SK-N-DZ (cell line): ENCODE data around the gene CEP128.
A peak's percentile ranks its signal among the peaks of the same experiment; 100 is the strongest.

Source experiments
- DNase-seq: peaks from one replicate; pipeline ENCODE4 v3.0.0-alpha.2; 2015; ENCODE audit warnings: low spot score

CEP128 gene

GRCh38 chr14:80560800-80561657 is 380.5 kb downstream of the CEP128 start:
- no peak for DNase-seq

GRCh38 chr14:80554139-80554538 is 387.4 kb downstream of the CEP128 start:
- DNase-seq = no peak

DNA sequence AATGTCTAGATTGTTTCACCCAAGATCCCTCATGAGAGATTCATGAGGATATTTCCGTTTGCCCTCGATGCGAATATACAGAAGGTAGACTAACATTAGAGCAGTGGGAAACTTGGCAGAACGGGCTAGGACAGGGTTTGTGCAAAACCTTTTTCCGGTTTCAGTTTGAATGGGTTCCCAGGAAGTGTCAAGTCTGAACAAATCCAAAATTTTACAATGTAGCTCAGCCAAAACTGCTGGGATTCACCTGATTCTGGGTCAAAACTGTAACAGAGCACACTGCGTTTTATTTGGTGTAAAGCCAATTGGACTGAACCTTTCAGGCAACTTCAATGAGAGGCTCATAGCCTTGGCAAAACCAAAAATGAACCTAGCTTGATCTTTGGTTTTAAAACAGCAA is 392.4 kb downstream of the CEP128 start:
- DNase-seq = no peak

DNA sequence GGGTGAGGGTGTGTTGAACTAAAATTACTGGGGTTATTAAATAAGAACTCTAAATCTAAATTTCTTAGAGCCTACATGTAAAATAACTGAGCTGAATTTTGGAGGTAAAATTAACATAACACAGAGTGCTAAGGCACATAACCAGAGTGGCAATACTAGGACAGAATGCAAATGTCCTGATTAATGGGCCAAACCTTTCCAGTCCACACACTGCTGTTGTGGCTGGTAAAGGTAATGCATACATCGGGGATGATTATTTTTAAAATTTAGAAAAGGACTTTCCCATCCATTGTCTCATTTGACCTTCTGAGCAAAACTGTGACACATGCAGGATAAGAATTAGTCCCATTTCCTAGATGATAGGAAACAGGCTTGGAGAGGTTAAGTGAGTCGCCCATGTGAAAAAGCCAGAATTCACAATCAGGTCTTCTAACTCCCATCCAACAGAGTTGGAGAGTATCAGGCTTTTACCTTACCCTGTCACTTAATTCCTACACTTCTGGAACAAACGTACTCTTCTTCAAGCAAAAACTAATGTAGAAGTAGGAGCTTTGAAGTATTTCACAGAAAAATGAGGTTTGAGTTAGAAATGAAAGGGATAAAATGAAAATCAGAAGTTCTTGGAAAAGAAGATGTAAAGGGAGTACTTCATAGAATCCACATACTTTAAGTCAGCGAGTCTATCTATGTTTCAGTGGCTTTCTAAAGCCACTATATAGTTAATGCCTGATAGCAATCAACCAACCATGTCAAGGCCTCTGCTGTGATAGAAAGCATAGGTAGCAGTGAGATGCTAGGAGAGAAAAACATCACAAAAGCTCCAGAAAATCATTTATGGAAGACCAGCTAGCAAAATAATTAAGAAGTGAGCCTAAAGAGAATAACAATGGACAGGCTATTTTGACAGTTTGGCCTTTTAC is 395.3 kb downstream of the CEP128 start:
- no peak for DNase-seq

DNA sequence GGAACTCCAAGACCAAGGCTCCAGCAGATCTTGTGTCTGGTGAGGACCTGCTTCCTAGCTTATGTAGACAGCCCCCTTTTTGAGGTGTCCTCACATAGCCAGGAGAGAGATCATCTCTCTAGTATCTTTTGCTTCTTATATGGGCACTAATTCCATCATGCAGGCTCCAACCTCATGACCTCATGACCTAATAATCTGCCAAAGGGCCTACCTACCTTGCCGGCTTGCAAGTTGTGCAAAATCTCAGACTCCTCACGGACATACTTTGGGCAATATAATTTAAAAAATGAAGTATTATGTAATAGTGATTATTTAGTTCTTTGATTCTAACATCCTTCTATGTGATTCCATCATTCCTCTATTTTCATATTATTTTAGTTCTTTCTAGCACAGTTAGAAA is 397.2 kb downstream of the CEP128 start:
- no peak for DNase-seq

DNA sequence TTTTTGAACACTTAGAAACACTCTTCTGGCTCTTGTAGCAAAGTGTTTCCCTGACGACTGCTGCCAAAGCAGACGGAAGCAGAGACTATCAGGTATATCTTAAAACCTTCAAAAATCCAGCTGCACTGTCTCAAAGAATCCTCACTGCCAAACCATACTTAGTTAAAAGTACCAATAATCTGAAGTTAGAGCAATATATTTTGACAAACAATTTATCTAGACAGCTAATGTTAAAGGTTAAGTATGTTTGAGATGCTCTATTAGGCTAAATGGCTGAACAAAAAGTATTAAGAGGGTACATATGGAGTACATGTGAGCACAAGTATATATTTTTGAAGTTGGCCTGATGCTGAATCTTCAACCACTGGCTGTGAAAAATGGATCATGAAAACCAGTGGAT is 398.3 kb downstream of the CEP128 start:
- DNase-seq = peak; percentile 73

- DNase-seq = no peak
These were observed 402.7 kb downstream of the CEP128 start for GRCh38 chr14:80538633-80539375.

- no peak for DNase-seq
These were observed 403.9 kb downstream of the CEP128 start for GRCh38 chr14:80537626-80538025.

DNA sequence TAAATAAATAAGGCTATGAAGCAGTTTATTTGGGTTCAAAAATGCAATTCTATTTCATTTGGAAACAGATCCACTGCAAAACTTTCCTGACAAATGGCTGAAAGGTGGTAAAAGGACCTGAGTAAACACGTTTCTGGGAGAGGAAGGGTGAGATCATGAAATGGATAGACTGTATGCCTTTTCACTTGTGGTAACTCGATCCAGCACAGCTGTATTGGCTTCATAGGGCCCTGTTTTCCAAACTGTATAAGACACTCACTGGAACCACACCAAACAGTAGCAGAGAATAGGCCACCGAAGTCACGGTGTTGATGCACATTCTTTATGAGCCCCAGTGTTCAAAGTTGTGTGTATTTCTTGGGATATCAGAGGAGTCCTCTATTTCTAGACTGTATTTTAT is 405.1 kb downstream of the CEP128 start:
- DNase-seq = no peak

DNA sequence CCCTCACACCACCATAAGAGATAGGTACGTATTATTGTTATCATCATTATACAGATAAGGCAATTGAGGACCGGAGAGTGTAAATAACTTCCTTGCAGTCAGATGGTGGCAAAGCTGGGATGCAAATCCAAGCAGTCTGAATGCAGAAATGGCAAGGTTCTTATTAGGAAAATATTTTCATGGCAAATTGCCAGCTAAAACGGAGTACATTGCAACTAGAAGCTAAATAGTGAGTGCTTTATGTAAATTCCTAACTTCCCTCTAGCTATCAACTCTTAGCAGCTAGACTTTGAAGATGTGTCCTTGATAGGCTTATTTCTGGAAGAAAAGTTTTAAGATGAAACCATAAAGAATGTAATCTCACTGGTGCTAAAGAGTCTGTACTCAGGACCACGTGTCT is 406.4 kb downstream of the CEP128 start:
- DNase-seq = no peak

GRCh38 chr14:80523518-80524117 is 417.9 kb downstream of the CEP128 start:
- no peak for DNase-seq

- no peak for DNase-seq
These were observed 418.6 kb downstream of the CEP128 start for GRCh38 chr14:80522936-80523335.

- DNase-seq = no peak
These were observed 419.1 kb downstream of the CEP128 start for GRCh38 chr14:80522411-80522810.

GRCh38 chr14:80521456-80521855 is 420.1 kb downstream of the CEP128 start:
- no peak for DNase-seq

GRCh38 chr14:80519002-80519401 is 422.5 kb downstream of the CEP128 start:
- no peak for DNase-seq

DNA sequence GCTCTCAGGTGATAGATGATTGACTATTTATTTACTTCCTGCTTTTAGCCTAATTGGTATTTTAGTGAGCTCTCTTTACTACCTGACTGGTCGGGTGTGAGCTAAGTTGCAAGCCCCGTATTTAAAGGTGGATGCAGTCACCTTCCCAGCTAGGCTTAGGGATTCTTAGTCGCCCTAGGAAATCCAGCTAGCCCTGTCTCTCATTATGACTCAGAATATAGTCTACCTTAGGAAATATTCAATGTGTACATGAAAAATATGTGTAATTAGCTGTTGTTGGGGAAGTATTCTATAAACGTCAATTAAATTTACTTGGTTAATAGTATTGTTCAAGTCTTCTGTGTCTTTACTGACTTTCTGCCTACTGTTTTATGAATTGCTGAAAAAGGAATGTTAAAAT is 423.4 kb downstream of the CEP128 start:
- DNase-seq = no peak

DNA sequence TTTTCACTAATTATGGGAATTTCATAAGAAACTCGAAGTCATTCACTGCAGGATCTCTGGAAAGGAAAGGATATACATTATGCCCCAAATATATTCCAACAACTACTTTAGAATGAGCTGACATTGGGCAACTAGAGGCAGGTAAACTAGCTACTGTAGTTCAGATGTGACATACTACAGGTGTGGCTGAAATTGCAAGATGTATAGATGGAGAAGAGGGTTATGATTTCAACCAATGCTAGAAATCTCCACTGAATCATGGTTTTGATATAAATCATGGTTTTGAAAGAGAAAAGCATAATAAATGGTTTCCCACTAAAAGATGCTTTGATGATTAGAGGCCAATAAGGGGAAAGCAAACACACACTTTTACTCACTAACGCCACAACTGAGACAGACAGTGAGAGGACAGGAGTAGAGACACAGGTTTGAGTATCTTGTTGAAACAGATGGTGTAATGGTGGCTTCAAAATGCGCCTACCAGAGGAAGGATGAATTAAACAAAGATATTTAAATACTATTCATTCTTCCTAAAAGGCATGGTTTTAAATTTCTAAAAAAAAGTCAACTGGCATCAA is 434.2 kb downstream of the CEP128 start:
- no peak for DNase-seq

GRCh38 chr14:80504781-80505180 is 436.8 kb downstream of the CEP128 start:
- DNase-seq = no peak

GRCh38 chr14:80498533-80498932 is 443.0 kb downstream of the CEP128 start:
- DNase-seq = no peak

DNA sequence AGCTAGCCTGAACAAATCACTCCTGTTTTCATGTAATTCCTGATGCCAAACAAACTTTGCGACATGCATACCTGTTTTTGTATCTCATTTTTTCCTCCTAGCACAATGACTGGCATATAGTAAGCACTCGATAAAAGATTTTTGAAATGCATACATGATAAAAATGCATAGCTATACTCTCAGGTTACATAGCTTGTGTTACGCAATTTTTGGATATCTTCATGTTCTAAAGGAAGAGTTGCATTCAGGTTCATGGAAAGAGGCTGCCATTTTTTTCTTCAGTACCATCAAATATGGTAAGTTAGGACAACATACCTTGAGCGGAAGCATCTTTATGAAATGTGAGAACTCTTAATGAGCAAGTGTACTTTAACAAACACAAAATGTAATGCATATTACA is 445.4 kb downstream of the CEP128 start:
- DNase-seq = no peak

GRCh38 chr14:80494769-80495168 is 446.8 kb downstream of the CEP128 start:
- DNase-seq = no peak
